COLO668 (cell line): ENCODE results near the gene CACNA1G.

Source experiments
- DNase-seq: peaks from one replicate; lab custom pipeline; 2025; ENCODE audit not compliant: unreplicated experiment; lab: John Stamatoyannopoulos, UW

The CACNA1G gene

DNA sequence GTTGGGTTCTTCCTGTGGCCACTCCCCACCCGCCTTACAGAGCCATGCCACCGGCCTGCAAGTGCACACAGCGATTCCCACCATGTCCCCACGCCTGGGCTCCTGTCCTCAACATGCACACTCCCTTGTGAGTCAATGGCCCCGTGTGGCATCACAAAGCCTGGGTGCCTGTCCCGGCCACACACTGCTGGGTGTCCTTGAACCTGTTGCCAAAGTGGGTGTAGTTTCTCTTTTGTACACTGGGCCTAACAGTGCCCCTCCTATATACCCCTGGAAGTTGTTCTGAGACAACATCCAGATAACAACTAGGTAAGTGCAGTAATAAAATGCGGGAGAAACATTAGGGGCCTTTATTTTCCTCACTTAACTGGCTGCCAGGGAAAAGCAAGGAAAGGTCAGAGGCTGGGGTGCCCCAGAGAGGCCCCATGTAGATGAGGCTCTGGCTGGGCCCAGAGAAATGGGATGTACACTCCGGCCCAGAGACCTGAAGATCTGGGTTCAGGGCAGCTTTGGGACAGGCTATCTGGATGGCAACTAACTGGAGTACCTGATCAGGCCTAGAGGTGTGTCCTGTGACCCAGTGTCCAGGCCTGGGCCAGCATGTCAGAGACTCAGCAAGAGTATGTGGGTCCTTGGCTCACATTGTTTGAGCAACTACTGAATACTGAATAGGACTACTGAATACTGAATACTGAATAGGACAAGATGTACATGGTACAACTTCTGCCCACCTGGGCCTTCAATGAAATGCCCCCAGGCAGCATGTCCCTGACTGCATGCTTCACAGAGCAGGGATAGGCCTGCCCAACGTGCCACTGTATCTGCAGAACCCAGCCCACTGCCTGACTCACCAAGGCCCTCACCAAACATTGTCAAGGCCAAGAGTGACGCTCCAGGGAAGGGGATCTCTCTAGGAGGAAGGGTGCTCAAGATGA lies 82.5 kb downstream of the CACNA1G start:
- DNase-seq: no peak

DNA sequence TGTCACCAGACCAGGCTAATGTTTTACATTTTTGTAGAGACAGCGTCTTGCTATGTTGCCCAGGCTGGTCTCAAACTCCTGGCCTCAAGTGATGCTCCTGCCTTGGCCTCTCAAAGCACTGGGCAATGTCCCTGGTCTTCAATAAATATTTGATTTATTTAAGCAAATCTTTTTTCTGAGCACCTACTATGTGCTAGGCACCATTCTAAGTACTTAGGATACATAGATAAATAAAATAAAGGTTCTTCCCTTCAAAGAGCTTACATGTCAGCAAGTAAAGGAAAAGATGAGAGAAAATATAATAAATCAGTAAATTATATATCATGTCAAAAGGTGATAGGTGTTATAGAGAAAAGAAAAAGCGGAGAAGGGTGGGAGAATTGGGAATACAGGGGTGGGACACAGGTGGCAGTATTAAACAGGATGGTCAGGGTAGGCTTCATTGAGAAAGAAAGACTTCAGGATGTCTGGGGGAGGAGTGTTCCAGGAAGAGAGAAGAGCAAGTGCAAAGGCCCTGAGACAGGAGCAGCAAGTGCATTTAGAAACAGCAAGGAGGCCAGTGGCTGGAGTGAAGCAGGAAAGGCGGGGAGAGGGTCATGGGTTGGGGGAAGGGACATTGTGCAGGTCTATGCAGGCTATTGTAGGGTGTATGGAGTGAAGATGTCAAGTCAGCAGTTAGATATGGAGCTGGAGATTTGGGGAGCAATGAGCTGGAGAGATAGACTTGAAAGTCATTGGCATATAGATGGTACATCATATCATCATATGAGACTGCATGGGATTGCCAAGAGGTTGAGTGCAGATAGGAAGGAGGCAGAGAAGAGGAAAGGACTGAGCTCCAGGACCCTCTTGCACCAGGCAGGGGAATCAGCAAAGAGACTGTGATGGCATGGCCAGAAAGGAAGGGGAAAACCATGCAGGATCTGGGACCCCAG lies 85.5 kb downstream of the CACNA1G start:
- no peak for DNase-seq

DNA sequence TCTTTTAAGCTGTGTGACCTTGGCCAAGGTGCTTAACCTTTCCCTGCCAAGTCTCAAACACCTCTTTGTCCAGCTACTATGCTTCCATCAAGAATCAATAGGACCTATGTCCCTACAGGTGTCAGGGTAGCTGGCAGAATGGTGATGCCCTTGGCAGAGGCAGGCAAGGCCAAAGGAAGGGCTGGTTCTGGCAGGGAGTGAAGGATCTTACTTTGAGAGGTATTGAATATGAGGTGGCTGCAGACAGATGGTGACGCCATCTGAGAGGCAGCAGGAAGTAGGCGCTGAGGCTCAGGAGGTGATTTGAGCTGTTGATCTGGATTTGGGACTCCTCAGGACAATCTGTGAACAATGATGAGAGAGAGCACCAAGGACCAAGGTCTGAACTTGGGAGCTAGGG lies 86.7 kb downstream of the CACNA1G start:
- DNase-seq: no peak

DNA sequence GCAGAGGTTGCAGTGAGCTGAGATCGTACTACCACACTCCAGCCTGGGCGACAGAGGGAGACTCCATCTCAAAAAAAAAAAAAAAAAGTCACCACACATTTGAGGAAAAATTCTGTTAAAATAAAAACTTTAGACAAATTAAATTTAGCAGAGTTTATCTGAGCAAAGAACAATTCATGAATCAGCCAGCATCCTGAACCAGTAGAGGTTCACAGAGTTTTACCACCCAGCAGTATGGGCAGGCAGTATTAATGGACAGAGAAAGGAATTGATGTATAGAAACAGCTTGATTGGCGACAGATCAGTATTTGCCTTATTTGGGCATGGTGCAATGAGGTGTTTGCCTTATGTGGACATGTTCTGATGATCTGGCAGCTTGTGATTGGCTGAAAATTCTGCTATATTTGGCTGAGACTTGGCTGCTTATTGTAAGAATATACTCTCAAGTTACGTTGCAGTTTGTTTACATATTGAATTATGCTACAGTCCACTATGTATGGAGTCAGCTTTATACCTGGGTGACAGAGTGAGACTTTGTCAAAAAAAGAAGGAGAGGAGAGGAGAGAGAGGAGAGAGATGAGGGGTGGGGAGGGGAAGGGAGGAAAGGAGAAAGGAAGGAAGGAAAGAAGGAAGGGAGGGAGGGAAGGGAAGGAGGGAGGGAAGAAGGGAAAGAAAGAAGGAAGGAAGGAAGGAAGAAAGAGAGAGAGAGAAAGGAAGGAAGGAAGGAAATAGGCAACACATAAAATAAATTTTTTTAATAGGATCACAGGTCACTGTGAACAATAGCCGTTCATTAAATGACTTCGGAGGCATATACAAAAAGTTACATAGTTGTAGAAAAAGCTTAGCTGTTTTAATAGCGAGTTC lies 88.8 kb downstream of the CACNA1G start:
- DNase-seq: no peak

DNA sequence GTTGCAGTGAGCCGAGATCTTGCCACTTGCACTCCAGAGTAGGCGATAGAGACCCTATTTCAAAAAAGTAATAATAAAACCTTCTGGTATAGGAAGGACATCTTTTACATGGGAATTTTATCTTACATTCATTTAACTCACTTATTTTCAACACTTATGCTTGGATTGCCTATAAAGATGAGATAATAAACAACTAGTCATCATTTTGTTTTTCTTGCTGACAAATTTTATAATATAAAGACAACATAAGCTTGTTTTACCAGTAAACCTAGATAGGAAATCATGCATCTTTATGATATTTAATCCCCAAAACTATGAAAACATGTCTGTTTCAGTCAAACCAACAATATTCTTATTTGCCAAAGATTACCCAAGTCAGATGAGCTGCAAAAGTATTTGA lies 91.1 kb downstream of the CACNA1G start:
- DNase-seq: no peak

DNA sequence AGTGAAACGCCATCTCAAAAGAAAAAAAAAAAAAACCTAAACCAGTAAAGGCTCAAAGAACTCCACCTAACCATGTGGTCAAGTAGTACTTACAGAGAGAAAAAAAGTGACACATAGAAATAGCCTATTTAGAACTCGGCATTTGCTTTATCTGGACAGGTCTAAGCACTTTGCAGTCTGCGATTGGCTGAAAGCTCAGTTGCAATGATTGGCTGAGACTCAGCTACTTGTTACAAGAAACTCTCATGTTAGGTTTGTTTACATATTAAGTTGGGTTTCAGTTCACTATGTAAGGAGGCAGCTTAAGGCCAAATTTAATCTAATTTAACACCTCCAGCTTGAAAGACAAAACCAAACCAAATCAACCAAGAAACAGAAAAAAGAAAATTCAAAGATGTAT lies 93.2 kb downstream of the CACNA1G start:
- no peak for DNase-seq

DNA sequence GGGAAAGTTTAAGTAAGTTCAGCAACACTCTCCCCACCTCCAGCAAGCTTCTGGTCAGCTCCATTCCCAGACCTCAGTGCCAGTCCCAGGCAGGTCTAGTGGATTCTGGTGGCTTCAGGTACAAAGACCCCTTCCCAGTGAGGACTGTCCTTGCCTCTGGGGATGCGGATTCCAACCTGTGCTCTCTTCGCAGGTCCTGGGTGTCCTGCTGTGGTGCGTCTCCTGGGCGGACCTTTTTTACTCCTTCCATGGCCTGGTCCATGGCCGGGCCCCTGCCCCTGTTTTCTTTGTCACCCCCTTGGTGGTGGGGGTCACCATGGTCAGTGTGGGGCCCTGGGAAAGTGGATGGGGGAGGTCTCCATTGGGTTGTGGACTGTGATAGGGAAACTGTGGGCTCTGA lies 96.0 kb downstream of the CACNA1G start:
- DNase-seq: no peak

DNA sequence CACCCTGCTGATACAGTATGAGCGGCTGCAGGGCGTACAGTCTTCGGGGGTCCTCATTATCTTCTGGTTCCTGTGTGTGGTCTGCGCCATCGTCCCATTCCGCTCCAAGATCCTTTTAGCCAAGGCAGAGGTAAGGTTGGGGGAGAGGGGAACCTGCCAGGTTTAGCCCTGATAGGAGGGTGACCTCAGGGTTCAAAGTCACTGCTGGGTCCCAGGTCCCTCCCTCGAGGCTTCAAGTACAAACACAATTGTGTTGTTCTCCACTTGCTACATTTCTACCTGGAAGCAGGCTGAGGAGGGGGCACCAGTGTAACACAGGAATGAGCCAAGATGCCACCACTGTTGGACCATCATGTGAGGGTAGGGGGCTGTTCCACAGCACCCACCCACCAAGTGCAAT lies 96.5 kb downstream of the CACNA1G start:
- DNase-seq: no peak

DNA sequence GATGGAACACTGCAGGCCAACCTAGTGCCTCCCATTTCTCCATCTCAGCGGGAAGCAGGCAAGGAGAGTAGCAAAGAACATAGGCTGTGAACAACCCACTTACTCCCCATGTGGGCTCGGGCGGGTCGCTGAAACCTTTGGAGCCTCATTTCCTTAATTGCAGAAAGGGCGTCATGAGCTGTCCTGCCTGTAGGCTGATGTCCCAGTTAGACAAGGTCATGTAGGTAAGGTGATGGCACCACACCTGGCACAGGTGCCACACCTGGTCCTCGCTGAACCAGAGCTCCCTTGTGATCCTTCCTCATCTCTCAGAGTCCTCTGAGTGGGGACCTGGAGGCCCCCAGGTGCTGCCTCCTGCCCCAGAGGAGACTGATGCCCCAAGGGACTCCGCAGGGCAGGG lies 97.1 kb downstream of the CACNA1G start:
- DNase-seq: no peak

DNA sequence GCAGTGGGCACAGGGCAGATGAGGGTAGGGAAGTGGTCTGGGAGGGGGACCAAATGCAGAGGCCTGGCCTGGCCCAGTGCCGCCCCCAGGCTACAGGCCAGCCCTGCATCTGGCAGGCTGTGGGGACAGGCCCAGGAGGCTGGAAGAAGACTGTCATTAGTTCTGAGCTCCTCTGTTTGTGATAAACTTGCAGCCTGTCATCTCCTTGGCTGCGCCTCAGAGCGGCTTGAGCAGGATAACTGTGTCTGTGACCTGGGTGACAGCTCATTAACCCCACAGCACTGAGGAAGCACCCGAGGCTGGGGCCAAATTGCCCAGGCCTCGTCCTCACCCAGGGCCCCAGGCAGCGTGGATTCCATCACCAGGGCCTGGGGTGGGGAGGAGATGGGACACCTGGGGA lies 98.1 kb downstream of the CACNA1G start:
- no peak for DNase-seq

DNA sequence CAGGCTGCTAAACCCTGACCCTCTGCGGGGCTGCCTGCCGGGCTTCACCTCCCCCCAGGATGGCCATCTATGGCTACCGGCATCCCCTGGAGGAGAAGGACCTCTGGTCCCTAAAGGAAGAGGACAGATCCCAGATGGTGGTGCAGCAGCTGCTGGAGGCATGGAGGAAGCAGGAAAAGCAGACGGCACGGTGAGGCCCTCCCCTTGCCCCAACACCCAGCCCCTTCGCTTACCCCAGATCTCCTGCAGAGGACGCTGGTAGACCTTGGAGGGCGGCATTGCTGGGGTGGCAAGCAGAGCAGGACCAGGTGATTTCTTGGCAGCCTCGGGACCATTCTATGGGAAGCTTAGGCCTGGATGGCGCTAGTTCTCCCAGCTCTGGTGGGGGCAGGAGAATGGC lies 98.7 kb downstream of the CACNA1G start:
- DNase-seq: no peak

DNA sequence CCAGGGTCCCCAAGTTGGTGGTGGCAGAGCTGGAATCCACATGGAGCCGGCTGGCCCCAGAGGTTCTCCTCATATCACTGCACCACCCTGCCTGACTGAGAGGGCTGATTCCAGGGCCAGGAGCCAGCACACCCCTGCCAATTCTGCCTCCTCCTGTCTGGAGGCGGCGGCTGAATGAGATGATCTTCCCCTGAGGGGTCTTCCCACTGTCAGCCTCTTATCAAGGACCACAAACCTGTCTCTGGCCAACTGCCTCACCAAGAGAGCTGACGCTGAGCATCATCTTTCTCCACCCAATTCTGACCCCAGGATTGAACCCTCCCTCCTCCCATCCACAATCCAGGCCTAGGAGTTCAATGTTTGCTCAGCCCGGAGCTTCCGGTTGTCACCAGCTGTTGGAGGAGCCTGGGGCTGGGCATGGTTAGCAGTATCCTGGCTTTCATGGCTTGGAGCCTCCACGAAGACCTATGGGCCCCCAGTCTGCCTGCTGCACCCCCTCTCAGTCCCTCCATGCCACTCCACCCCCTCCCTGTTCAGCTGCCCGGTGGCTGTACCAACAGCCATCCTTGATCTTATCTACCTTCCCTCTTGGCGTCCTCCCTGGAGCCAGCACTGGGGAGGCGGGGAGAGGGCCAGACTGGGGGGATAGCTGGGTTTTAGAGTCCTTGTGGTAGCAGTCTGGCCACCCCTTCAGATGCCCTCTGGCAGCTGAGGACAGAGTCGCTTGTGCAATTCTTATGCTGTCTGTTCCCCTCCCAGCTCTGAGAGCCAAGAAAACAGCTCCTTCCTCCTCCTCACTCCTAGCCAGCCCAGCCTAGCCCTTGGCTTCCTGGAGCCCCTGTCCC lies 99.7 kb downstream of the CACNA1G start:
- peak; percentile 65 for DNase-seq

DNA sequence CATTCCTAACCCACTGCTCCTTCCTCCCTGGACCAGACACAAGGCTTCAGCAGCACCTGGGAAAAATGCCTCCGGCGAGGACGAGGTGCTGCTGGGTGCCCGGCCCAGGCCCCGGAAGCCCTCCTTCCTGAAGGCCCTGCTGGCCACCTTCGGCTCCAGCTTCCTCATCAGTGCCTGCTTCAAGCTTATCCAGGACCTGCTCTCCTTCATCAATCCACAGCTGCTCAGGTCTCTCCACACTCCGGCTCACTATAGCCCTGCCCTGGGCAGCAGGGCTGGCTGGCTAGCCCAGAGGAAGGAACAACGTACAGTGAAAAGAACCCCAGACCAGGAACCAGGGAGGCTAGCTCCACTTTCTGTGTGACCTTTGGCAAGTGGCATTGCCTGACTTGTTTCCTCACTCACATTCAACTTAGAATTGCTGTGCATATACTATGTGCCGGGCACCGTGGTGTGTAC lies 100.4 kb downstream of the CACNA1G start:
- DNase-seq: no peak

DNA sequence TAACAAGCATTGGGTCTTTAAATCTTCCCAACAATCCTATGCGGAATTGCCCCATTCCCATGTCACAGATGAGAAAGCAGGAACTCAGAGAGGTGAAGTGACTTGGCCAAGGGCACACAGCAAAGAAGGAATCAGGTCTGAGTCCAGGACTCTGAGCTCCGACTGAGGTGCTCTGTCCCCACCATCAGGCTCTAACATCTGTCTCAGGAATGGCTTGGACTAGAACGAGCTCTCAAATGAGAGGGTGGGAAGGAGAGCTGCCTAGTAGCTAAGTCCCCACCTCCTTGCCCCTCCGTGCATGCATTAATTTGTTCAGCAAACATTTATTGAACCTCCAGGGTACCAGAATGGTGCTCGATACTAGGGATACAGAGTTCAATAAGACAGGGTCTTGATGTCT lies 100.8 kb downstream of the CACNA1G start:
- DNase-seq: no peak

DNA sequence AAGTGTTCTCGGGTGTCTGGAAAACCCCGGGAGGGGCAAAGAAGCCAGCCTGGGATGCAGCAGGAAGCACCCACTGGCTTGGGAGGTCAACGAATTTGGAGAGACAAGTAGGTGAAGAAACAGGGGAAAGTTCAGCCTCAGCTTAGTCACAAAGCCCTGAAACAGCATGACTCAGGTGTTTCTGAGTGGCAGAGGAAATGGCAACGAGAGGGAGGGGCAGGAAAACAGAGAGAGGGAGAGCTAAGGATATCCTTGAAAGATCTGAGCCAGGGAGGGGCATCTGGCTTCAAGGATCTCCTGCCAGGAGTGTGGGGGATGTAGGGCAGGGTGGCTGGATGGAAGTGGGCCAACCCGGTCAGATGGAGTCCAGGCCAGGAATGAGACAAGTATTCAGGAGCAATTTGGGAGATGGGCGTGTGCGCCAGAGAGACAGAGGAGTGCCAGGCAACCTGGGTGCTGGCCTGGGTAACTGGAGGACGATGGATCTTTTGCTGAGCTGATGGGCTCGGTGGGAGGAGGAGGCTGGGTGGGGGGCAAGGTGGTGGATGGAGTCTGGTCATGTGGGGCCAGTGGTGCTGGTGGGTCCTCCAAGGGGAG lies 101.4 kb downstream of the CACNA1G start:
- DNase-seq: peak; percentile 13

DNA sequence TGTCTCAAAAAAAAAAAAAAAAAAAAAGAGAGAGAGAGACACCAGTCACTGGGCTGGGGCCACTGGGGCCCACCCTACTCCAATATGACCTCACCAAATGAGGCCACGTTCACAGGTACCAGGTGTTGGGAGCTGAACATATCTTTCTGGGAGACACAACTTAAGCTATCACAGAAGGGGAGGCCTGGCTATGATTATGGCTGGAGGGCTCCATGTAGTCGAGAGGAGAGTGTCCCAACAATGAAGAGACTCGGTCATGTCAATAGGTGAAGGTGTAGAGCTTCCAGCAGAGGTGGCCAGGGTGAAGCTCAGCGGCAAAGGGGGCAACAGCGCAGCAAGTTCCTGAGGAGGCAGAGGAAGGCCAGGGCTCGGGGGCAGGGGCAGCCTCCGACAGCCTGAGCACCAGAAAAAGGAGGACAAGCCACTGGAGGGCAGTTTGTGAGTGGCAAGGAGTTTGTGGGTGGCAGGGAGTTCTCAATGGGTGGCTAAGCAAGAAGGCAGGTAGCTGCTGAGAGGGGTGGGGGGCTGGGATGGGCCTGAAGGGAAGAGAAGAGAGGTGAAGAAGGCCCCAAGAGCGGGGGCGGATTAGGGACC lies 102.2 kb downstream of the CACNA1G start:
- no peak for DNase-seq

DNA sequence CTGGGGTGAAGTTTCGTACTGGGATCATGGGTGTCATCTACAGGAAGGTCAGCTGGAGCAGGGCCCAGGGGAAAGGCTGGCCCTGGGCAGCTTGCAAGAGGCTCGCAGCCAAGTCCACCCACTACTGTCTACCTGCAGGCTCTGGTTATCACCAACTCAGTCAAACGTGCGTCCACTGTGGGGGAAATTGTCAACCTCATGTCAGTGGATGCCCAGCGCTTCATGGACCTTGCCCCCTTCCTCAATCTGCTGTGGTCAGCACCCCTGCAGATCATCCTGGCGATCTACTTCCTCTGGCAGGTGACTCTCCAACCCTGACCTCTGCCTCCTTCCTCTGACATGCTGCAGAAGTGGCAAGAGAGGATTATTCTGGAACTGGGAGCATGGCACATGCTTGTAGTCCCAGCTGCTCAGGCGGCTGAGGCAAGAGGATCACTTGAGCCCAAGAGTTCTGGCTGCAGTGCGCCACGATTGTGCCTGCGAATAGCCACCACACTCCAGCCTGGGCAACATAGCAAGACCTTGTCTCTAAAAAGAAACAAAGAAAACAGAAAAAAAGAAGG lies 103.4 kb downstream of the CACNA1G start:
- DNase-seq: no peak

DNA sequence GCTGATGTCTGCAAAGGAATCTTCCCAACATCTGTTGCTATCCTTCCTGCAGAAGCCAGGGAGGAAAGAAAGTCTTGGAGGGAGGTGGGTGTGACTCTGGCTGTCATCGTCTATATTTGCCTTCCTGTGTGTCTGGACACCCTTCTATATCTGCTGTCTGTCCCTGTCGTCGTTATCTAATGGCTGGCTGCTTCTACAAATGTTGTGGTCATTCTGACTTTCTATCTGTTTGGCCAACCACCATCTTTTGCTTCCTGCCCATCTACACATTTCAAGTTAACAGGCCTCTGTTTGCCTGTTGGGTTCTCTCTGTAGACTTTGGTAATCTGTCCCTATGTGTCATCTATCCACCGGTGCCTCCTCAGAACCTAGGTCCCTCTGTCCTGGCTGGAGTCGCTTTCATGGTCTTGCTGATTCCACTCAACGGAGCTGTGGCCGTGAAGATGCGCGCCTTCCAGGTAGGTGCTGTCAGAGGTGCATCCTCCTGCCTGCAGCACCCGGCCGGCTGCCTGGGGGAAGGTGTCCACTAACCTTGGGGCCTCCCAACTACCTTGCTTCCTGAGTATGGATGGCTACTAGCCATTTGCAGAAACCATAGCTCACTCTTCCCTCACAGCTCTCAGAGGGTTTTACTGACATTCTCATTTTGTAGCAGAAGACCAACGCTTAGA lies 104.4 kb downstream of the CACNA1G start:
- no peak for DNase-seq
